HG02884 (cell line): ENCODE data around the gene BCAS4.

Experiments used
- ATAC-seq: cut with Tn5 transposase; IDR thresholded peaks from one replicate; pipeline ENCODE4 v1.9.1; 2021; ENCODE audit warnings: mild to moderate bottlenecking, moderate library complexity; ENCODE audit not compliant: unreplicated experiment

Gene BCAS4

GRCh38 chr20:50852085-50852484 is 57.2 kb downstream of the BCAS4 start:
- ATAC-seq = no peak

- no peak for ATAC-seq
These were observed 59.8 kb downstream of the BCAS4 start for GRCh38 chr20:50854506-50855249.

GRCh38 chr20:50855498-50856474 is 60.9 kb downstream of the BCAS4 start:
- no peak for ATAC-seq

- no peak for ATAC-seq
These were observed 61.7 kb downstream of the BCAS4 start for GRCh38 chr20:50856475-50857041.

- no peak for ATAC-seq
These were observed 62.5 kb downstream of the BCAS4 start for GRCh38 chr20:50857348-50857747.

- no peak for ATAC-seq
These were observed 63.7 kb downstream of the BCAS4 start for GRCh38 chr20:50858525-50858924.

- no peak for ATAC-seq
These were observed 64.3 kb downstream of the BCAS4 start for GRCh38 chr20:50859161-50859560.

GRCh38 chr20:50861012-50861411 is 66.2 kb downstream of the BCAS4 start:
- ATAC-seq = no peak

GRCh38 chr20:50862546-50862945 is 67.7 kb downstream of the BCAS4 start:
- ATAC-seq = no peak

- ATAC-seq = no peak
These were observed 70.3 kb downstream of the BCAS4 start for GRCh38 chr20:50865114-50865513.

- ATAC-seq = no peak
These were observed 70.7 kb downstream of the BCAS4 start for GRCh38 chr20:50865591-50865990.

GRCh38 chr20:50866036-50866685 is 71.3 kb downstream of the BCAS4 start:
- ATAC-seq = no peak

- no peak for ATAC-seq
These were observed 72.0 kb downstream of the BCAS4 start for GRCh38 chr20:50866831-50867230.

GRCh38 chr20:50867805-50868204 is 72.9 kb downstream of the BCAS4 start:
- ATAC-seq = no peak

- no peak for ATAC-seq
These were observed 73.9 kb downstream of the BCAS4 start for GRCh38 chr20:50868509-50869495.

GRCh38 chr20:50870561-50871161 is 75.8 kb downstream of the BCAS4 start:
- no peak for ATAC-seq

GRCh38 chr20:50872560-50873425 is 77.9 kb downstream of the BCAS4 start:
- ATAC-seq = no peak

GRCh38 chr20:50873585-50873984 is 78.7 kb downstream of the BCAS4 start:
- no peak for ATAC-seq
